Measurements from ENCODE around the gene TSPOAP1. TPM values are rescaled to one million over a fixed set of nuclear protein-coding genes. Genes with fewer than 3 reads are reported as not detected.

The TSPOAP1 gene
- total and polyA plus RNA-seq, 2 of the 13 experiments (the other 11 are each of a cell fraction or from before 2014, with no cell fraction given), result not detected

- in situ Hi-C loops (cut with HindIII; ENCODE audit: extremely low pct_ligation_motif_present, low pct_unique_long_range_greater_than_20kb) (no loop called here), intact Hi-C loops (cut with micrococcal nuclease; ENCODE audit: unreplicated experiment) (no loop called here)
- H3K27ac ChIP-seq (ENCODE audit: extremely low read length, insufficient read depth, low read length), result no peak overlapping the region
- CTCF ChIA-PET (ENCODE audit: low intra/inter-chr PET ratio, low total read pairs), result no interaction called here
- 29% methylated on average over 18 of the region's 22 CpGs for WGBS (ENCODE audit: low lambda C conversion rate)
- no peaks in the 10 kb centered on the region for H3K79me2 ChIP-seq (ENCODE audit: insufficient read depth, low read length)
- no peaks in the 10 kb centered on the region for H3K36me3 ChIP-seq (replicated peaks in 1 of 2; ENCODE audit: control insufficient read depth in 1 of 2, insufficient read depth in 2 of 2, low read length in 2 of 2)
- no peaks in the 10 kb centered on the region for H3K4me1 ChIP-seq (ENCODE audit: insufficient read depth, low read length)
- FAIRE-seq (no peak), ATAC-seq (no peak), DNase-seq (ENCODE audit: low spot score) (no peak)
- H3K4me2 ChIP-seq (ENCODE audit: low read depth, low read length), result no peak overlapping the region
- no peak overlapping the region for H3K9ac ChIP-seq (ENCODE audit: insufficient read depth, low read depth, low read length)
- TF ChIP-seq POLR2G (IDR thresholded peaks at IDR 0.05; ENCODE audit: low read depth, low read length) (no peak), ZNF264 (CRISPR knock-in tag; IDR thresholded peaks at IDR 0.05) (no peak), E2F2 (CRISPR knock-in tag; IDR thresholded peaks at IDR 0.05; ENCODE audit: borderline replicate concordance) (no peak), TBX2 (CRISPR knock-in tag; IDR thresholded peaks at IDR 0.05; ENCODE audit: borderline replicate concordance) (no peak), TCF12 (IDR thresholded peaks at IDR 0.05) (no peak), TCF12 (CRISPR knock-in tag; IDR thresholded peaks at IDR 0.05) (no peak), ZNF674 (CRISPR knock-in tag; IDR thresholded peaks at IDR 0.05; ENCODE audit: low read depth) (no peak), ZNF724P (CRISPR knock-in tag; IDR thresholded peaks at IDR 0.05; ENCODE audit: borderline replicate concordance) (no peak), KLF16 (CRISPR knock-in tag; IDR thresholded peaks at IDR 0.05) (no peak), TOPORS (CRISPR knock-in tag; IDR thresholded peaks at IDR 0.05) (no peak), CREB1 (IDR thresholded peaks at IDR 0.05) (no peak), CREB1 (CRISPR knock-in tag; IDR thresholded peaks at IDR 0.05) (no peak), ZFP36 (IDR thresholded peaks at IDR 0.05; ENCODE audit: borderline replicate concordance, low read depth, low read length, partially characterized antibody) (no peak), PLSCR1 (CRISPR knock-in tag; IDR thresholded peaks at IDR 0.05; ENCODE audit: borderline replicate concordance) (no peak), IRF9 (CRISPR knock-in tag; IDR thresholded peaks at IDR 0.05; ENCODE audit: borderline replicate concordance) (no peak), ZKSCAN8 (CRISPR knock-in tag; IDR thresholded peaks at IDR 0.05; ENCODE audit: borderline replicate concordance) (no peak)
- no peak overlapping the region for H3K4me3 ChIP-seq (replicated peaks in 1 of 3; ENCODE audit: insufficient read depth in 1 of 3, low read depth in 2 of 3, low read length in 3 of 3)
- H3K9me3 ChIP-seq (ENCODE audit: low read length), result no peaks in the 10 kb centered on the region
- POLR2A ChIA-PET, result no interaction called here
- no peak overlapping the region for H2AFZ ChIP-seq (ENCODE audit: low read length)
- BruUV-seq (replicated peaks), result no TSS peak
- peaks cover 3 to 54% of the 10 kb centered on the region in 2 experiments; a peak in 4 of 5 replicates for H3K27me3 ChIP-seq (ENCODE audit: control insufficient read depth in 1 of 2, insufficient read depth in 2 of 2, low read length in 2 of 2)
- H4K20me1 ChIP-seq (ENCODE audit: insufficient read depth, low read length), result no peaks in the 10 kb centered on the region
Observed at GRCh38 chr17:58267347-58268324, 61.0 kb downstream of the TSPOAP1 start.

Data from HepG2 (cell line).